Immature natural killer cell (primary cell): Measurements from ENCODE around the gene XG. TPM values are rescaled to one million over a fixed set of nuclear protein-coding genes. Genes with fewer than 3 reads are reported as not detected.
"Not testable (repeated sequence)": the region's sequence is repeated elsewhere in the genome, so short reads cannot be mapped to it uniquely, and the experiment has no call there.

Source experiments
- DNase-seq, 3 donors: peaks; one replicate each; pipeline ENCODE4 v3.0.0; 2022; ENCODE audit warnings: mixed read lengths in 1 of 3
- H3K27ac Mint-ChIP-seq, 6 donors: one replicate each; pipeline ENCODE4 v1.8.0; 2020; ENCODE audit warnings: mixed read lengths in 6 of 6, mild to moderate bottlenecking in 5 of 6, inconsistent platforms in 4 of 6, moderate library complexity in 3 of 6
- H3K27me3 Mint-ChIP-seq, 3 donors: one replicate each; pipeline ENCODE4 v1.8.0; 2020 to 2021; ENCODE audit warnings: low read depth in 3 of 3, mild to moderate bottlenecking in 3 of 3, mixed read lengths in 3 of 3, moderate library complexity in 3 of 3, inconsistent platforms in 1 of 3
- H3K36me3 Mint-ChIP-seq, 3 donors: one replicate each; pipeline ENCODE4 v1.8.0; 2020; ENCODE audit warnings: mixed read lengths in 3 of 3, inconsistent platforms in 2 of 3, mild to moderate bottlenecking in 2 of 3
- H3K4me1 Mint-ChIP-seq, 2 donors: one replicate each; pipeline ENCODE4 v1.8.0; 2020; ENCODE audit warnings: inconsistent platforms in 2 of 2, mild to moderate bottlenecking in 2 of 2, mixed read lengths in 2 of 2, moderate library complexity in 1 of 2
- H3K4me3 Mint-ChIP-seq, 5 donors: one replicate each; pipeline ENCODE4 v1.8.0; 2020; ENCODE audit warnings: mild to moderate bottlenecking in 5 of 5, mixed read lengths in 5 of 5, inconsistent platforms in 3 of 5, moderate library complexity in 3 of 5
- H3K9me3 Mint-ChIP-seq, 6 donors: one replicate each; pipeline ENCODE4 v1.8.0; 2020; ENCODE audit warnings: mild to moderate bottlenecking in 6 of 6, mixed read lengths in 6 of 6, inconsistent platforms in 4 of 6, moderate library complexity in 3 of 6
- polyA plus RNA-seq, 3 donors: library from polyadenylated mRNA; unstranded; fragments of 300-500 nt; fragmentation: Illumina TruSeq; gene quantifications; one replicate each; pipeline ENCODE4 v1.2.3, GENCODE V29; 2021

Gene XG
- polyA plus RNA-seq, 3 donors from 2014 or later: not detected

DNA sequence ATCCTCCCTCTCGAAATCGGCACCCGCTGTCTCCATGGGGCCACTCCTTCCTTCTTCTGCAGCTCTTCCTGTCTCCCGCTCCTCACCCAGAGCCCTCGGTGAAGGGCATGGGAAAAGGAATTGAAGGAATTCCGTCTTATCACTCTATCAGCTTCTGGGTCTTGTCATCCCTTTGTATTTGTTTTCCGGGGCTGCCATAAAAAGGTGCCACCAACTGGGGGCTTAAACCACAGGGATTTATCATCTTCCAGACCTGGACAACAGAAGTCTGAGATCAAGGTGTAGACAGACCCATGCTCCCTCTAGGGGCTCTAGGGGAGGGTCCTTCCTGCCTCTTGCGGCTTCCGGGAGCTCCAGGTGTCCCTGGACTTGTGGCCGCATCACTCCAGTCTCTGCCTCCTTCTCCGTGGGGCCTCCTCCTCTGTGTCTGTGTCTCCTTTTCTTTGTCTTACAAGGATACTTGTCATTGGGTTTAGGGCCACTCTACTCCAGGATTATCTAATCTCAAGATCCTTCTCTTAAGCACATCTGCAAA is 36.7 kb upstream of the XG start:
- H3K4me3 Mint-ChIP-seq: peak overlapping the region in 1 of 5 donors; percentile 33

DNA sequence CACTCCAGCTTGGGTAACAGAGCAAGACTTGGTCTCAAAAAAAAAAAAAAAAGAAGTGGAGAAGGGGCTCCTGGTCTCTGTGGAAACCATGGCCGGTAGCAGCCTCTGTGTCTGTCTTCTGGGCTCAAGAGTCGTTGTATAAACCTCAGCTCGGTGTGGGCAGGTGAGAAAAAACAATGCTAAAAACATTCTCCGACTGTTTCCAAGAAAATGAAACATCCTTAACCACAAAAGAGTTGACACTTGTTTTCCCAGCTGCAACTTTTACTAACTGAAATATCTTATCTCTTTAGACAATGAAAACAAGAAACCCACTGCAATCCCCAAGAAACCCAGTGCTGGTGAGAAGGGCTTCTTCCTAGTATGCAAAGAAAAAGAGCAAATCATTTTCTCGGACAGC is 34.5 kb upstream of the XG start:
- peaks cover 24 to 33% of the 10 kb centered on the region in 2 donors for H3K4me1 Mint-ChIP-seq
- H3K4me3 Mint-ChIP-seq: no peak overlapping the region
- peaks cover 16 to 42% (median 20%) of the 10 kb centered on the region in 3 donors for H3K36me3 Mint-ChIP-seq
- peak overlapping the region in 2 of 6 donors; percentile 64 to 77 for H3K27ac Mint-ChIP-seq
- DNase-seq: no peak
- H3K9me3 Mint-ChIP-seq: no peaks in the 10 kb centered on the region
- no peaks in the 10 kb centered on the region for H3K27me3 Mint-ChIP-seq

More for the DNA sequence above, 36.7 kb upstream of the XG start:
- Mint-ChIP-seq H3K9me3 (no peaks in the 10 kb centered on the region), H3K4me1 (peaks cover 25 to 40% of the 10 kb centered on the region in 2 donors), H3K27me3 (peaks cover 0 to 2% (median 0%) of the 10 kb centered on the region in 3 donors), H3K27ac (peak overlapping the region in 5 of 6 donors; percentile 23 to 74 (median 33)), H3K36me3 (peaks cover 14 to 28% (median 18%) of the 10 kb centered on the region in 3 donors)
- no peak for DNase-seq

DNA sequence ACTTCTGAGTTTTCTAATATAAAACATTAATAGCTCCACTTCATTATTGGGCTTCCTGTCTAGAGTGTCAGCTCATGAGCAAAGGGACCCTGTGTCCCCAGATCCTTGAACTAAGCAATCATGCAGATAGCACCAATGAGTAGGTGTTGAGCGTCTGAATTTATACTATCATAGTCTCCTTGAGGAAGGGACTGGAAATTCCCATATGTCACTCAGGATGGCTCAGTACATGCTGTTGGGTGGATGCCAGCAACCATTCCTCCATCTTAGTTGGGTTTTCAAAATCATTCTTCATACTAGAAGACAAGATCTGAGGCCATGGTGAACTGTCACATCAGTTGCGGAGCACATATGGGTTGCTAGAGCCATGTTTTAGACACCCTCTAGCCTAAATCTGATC is 33.0 kb upstream of the XG start:
- H3K9me3 Mint-ChIP-seq: no peaks in the 10 kb centered on the region
- no peak overlapping the region for H3K4me3 Mint-ChIP-seq
- H3K36me3 Mint-ChIP-seq: peaks cover 25 to 55% (median 27%) of the 10 kb centered on the region in 3 donors
- H3K27me3 Mint-ChIP-seq: no peaks in the 10 kb centered on the region
- H3K27ac Mint-ChIP-seq: peak overlapping the region in 1 of 6 donors; percentile 51
- peaks cover 24 to 30% of the 10 kb centered on the region in 2 donors for H3K4me1 Mint-ChIP-seq
- DNase-seq: no peak

DNA sequence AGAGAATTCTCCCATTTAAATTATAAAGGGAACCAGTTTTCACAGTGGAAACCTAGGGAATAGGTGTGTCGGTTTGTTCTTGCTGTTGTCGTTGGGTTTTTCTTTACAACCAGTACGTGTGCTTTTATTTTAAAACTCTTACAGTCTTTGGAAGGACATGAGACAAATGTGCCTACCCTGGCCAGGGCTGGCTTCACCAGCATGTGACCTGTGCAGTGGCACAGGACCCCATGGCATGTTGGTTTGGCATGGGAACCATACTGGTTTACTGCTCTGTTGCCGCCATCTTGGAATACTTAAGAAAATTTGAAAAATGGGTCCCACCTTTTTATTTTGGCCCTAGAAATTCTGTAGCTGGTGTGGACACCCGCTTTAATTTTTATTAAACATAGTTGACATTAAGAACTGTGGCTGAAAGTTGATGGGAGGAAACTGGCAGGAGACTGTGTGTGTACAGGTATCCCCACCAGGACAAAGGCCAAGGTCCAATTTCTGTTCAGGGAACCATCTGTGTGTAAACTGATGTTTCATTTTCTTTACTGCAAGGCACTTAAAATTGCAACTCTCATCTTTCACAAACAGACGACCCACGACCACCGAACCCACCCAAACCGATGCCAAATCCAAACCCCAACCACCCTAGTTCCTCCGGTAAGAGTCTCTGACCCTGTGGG is 31.9 kb upstream of the XG start:
- no peak overlapping the region for H3K4me3 Mint-ChIP-seq
- H3K4me1 Mint-ChIP-seq: peaks cover 21 to 24% of the 10 kb centered on the region in 2 donors
- no peaks in the 10 kb centered on the region for H3K27me3 Mint-ChIP-seq
- DNase-seq: no peak
- H3K27ac Mint-ChIP-seq: peak overlapping the region in 2 of 6 donors; percentile 26 to 47
- H3K36me3 Mint-ChIP-seq: peaks cover 30 to 61% (median 31%) of the 10 kb centered on the region in 3 donors
- no peaks in the 10 kb centered on the region for H3K9me3 Mint-ChIP-seq

DNA sequence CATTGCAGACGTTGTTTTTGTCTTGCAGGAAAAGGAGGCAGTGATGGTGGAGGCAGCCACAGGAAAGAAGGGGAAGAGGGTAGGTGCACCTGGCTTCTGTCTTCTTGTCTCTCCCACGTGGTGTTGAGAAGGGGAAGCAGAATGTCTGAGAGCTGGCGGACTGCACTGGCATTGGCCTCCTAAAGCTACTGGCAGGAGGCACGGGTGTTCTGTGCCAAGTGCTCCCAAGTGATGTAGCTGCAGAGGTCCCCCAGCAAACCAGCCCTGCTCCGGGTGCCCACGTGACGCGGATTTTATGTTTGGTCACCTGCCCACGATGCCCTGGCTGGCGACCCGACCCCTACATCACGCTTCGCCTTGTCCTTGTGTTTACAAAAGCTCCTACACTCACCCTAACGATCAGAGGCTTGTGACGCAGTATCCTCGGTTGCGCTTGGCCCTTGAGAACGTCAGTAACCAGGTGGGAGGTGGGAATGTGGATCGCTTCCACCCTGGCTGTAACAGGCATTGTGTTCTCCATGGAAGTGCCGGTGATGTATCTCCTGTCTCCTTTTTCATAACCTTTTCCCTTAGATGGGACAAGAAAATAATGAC is 28.5 kb upstream of the XG start:
- H3K27me3 Mint-ChIP-seq: no peaks in the 10 kb centered on the region
- peak overlapping the region in 3 of 6 donors; percentile 39 to 69 (median 64) for H3K27ac Mint-ChIP-seq
- peaks cover 35 to 67% (median 39%) of the 10 kb centered on the region in 3 donors for H3K36me3 Mint-ChIP-seq
- no peak for DNase-seq
- peaks cover 2 to 13% of the 10 kb centered on the region in 2 donors for H3K4me1 Mint-ChIP-seq
- no peak overlapping the region for H3K4me3 Mint-ChIP-seq
- no peaks in the 10 kb centered on the region for H3K9me3 Mint-ChIP-seq

DNA sequence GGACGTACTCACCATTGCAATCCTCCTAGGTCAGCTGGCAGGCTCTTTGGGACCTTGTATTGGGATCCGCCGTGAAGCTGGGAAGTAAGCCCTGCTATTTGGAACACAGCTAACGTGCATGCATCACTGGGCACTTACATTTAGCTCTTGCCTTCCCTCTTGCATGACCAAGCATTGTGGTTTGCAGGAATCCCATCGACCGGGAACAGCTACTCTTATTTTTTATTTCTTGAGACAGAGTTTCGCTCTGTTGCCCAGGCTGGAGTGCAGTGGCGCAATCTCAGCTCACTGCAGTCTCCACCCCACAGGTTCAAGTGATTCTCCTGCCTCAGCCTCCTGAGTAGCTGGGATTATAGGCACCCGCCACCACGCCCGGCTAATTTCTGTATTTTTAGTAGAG is 24.6 kb upstream of the XG start:
- not testable (repeated sequence) for H3K27ac Mint-ChIP-seq, H3K27me3 Mint-ChIP-seq, DNase-seq, H3K4me3 Mint-ChIP-seq, H3K9me3 Mint-ChIP-seq
- Mint-ChIP-seq H3K4me1 (peaks cover 12 to 14% of the 10 kb centered on the region in 2 donors), H3K36me3 (peaks cover 36 to 62% (median 39%) of the 10 kb centered on the region in 3 donors)

DNA sequence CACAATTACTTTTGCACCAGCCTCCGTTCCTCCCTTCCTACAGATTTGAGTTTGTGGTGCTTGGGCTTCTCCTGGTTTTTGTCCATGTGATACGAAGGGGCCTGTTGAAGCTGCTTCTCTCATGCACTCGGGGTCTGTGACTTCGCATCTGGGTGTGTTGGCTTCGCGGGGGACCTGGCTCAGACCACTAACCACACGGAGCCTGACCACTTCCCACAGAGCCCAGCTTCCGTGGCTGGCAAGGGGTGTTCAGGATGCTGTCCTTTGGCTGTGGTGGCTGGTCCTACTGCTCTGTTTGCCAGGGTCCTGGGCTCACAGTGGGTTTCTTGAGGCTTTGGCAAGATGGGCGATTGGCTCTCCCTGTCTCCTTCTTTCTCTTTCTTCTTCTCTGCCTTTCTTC is 19.8 kb upstream of the XG start:
- DNase-seq: peak; percentile 30 to 37 (median 32)
- Mint-ChIP-seq H3K27me3 (peaks cover 0 to 6% (median 2%) of the 10 kb centered on the region in 3 donors), H3K9me3 (no peaks in the 10 kb centered on the region), H3K4me1 (peaks cover 24 to 31% of the 10 kb centered on the region in 2 donors), H3K27ac (peak overlapping the region; percentile 32 to 86 (median 73)), H3K36me3 (peaks cover 31 to 40% (median 38%) of the 10 kb centered on the region in 3 donors), H3K4me3 (peak overlapping the region; percentile 12 to 67 (median 55))

DNA sequence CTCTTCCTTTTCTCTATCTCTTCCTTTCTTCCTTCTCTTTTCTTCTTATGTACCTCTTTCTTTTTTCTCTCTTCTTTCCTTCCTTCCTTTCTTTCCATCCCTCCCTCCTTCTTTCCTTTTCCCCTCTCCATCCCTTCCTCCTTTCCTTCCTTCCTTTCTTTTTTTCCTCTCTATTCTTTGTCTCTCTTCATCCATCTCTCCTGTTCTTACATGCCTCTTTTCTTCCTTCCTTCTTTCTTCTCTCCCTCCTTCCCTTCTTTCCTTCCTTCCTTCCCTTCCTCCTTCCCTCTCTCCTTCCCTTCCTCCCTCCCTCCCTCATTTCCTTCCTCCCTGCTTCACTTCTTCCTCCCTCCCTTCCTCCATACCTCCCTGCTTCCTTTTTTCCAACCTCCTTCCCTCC is 19.2 kb upstream of the XG start:
- no peak for DNase-seq
- Mint-ChIP-seq H3K27ac (peak overlapping the region in 5 of 6 donors; percentile 32 to 86 (median 70)), H3K4me3 (peak overlapping the region in 3 of 5 donors; percentile 54 to 67 (median 59)), H3K36me3 (peaks cover 31 to 40% (median 37%) of the 10 kb centered on the region in 3 donors), H3K4me1 (peaks cover 24 to 31% of the 10 kb centered on the region in 2 donors), H3K27me3 (peaks cover 0 to 6% (median 2%) of the 10 kb centered on the region in 3 donors), H3K9me3 (no peaks in the 10 kb centered on the region)

DNA sequence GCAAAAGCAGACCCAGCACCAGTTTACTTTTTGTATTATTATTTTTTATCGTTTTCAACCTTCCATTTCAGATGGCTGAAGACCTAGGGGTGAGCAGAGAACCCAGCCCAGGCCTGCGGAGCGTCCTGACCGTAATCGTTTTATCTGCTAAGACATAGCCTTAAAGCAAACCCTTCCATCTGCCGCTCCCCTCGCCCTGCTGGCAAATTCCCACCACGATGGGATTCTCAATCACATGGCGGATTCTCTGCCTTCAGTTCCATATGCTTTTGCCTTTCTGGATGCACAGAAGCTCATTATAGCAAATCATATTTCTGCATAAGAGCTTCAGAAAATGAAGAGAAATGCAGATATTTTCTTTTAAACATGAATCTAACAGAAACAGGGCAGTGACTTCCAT is 18.6 kb upstream of the XG start:
- Mint-ChIP-seq H3K27ac (peak overlapping the region in 5 of 6 donors; percentile 56 to 86 (median 64)), H3K9me3 (no peaks in the 10 kb centered on the region), H3K27me3 (peaks cover 0 to 8% (median 2%) of the 10 kb centered on the region in 3 donors), H3K4me3 (peak overlapping the region in 2 of 5 donors; percentile 36 to 37), H3K4me1 (peaks cover 24 to 36% of the 10 kb centered on the region in 2 donors), H3K36me3 (peaks cover 31 to 39% (median 38%) of the 10 kb centered on the region in 3 donors)
- no peak for DNase-seq

DNA sequence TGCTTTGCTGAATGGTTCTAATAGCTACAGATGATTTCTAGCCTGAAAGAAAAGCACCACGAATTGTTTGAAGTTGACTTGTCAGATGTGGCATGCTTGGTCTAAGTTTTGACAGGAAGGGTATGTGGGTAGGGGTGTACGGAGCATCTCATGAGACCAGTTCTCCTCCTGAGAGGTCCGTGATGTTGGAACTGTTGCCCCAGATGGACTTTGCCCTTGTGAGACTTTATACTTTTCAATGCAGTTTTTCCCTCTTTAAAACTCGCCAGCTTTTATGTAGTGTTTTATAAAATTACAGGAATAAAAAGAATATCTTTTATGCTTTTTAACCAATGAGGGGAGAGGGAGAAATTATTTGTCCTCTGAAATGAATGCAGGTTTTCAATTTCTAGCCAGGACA is 16.6 kb upstream of the XG start:
- DNase-seq: no peak
- H3K9me3 Mint-ChIP-seq: no peaks in the 10 kb centered on the region
- peaks cover 22 to 31% (median 30%) of the 10 kb centered on the region in 3 donors for H3K36me3 Mint-ChIP-seq
- peaks cover 0 to 10% (median 2%) of the 10 kb centered on the region in 3 donors for H3K27me3 Mint-ChIP-seq
- H3K4me1 Mint-ChIP-seq: peaks cover 29 to 41% of the 10 kb centered on the region in 2 donors
- peak overlapping the region in 1 of 6 donors; percentile 23 for H3K27ac Mint-ChIP-seq
- no peak overlapping the region for H3K4me3 Mint-ChIP-seq

DNA sequence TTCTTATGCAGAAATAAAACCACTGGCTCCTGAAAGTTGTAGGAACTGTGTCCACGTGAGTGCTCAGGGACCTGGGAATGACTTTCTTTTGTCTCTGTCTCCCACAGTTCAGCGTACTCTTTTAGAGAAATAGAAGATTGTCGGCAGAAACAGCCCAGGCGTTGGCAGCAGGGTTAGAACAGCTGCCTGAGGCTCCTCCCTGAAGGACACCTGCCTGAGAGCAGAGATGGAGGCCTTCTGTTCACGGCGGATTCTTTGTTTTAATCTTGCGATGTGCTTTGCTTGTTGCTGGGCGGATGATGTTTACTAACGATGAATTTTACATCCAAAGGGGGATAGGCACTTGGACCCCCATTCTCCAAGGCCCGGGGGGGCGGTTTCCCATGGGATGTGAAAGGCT is 11.2 kb upstream of the XG start:
- Mint-ChIP-seq H3K9me3 (no peaks in the 10 kb centered on the region), H3K4me1 (peaks cover 7 to 16% of the 10 kb centered on the region in 2 donors), H3K4me3 (no peak overlapping the region), H3K36me3 (peaks cover 22 to 36% (median 24%) of the 10 kb centered on the region in 3 donors), H3K27me3 (peaks cover 0 to 4% (median 0%) of the 10 kb centered on the region in 3 donors), H3K27ac (no peak overlapping the region)
- DNase-seq: no peak

DNA sequence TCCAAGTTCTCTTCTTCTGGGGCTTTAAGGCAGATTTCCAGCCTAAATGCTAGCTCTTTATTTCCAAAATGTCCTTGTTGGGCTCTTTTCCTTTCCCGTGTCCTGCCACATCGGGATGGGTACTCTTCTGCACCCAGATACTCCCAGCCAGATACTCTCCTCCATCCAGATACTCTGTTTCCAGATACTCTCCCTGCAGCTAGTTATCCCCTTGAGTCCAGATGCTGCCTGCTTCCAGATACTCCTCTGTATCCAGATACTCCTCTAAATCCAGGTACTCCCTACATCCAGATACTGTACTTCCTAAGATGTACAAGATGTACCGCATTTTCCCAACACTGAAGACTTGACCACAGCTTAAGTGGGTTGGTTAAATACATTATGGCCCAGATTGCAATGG is 10.5 kb upstream of the XG start:
- Mint-ChIP-seq H3K4me3 (no peak overlapping the region), H3K9me3 (no peaks in the 10 kb centered on the region), H3K4me1 (peaks cover 7 to 22% of the 10 kb centered on the region in 2 donors), H3K36me3 (peaks cover 21 to 32% (median 22%) of the 10 kb centered on the region in 3 donors), H3K27me3 (peaks cover 0 to 4% (median 0%) of the 10 kb centered on the region in 3 donors), H3K27ac (peak overlapping the region in 1 of 6 donors; percentile 2)
- DNase-seq: no peak

DNA sequence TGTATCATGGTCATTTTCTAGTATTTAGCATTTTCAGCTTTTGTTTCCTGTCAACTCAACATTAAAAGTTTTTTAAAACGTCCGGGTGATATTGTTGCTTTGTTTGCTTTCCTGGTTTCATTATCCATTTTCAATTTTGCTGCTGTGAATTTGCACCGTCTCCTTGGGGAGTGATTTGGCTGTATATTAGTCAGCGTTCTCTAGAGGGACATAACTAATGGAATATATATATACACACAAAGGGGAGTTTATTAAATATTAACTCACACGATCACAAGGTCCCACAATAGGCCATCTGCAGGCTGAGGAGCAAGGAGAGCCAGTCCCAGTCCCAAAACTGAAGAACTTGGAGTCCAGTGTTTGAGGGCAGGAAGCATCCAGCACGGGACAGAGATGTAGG is 5.6 kb upstream of the XG start:
- DNase-seq, H3K9me3 Mint-ChIP-seq, H3K27me3 Mint-ChIP-seq, H3K4me3 Mint-ChIP-seq: not testable (repeated sequence)
- Mint-ChIP-seq H3K4me1 (peaks cover 2 to 12% of the 10 kb centered on the region in 2 donors), H3K36me3 (peaks cover 8 to 12% (median 8%) of the 10 kb centered on the region in 3 donors), H3K27ac (peak overlapping the region in 2 of 6 donors; percentile 12)
